Measurements from ENCODE around the gene PEAK1.

GRCh38 chr15:77057072-77057471 lies 362.8 kb downstream of the PEAK1 start:
- TF ChIP-seq, protein P1, sequence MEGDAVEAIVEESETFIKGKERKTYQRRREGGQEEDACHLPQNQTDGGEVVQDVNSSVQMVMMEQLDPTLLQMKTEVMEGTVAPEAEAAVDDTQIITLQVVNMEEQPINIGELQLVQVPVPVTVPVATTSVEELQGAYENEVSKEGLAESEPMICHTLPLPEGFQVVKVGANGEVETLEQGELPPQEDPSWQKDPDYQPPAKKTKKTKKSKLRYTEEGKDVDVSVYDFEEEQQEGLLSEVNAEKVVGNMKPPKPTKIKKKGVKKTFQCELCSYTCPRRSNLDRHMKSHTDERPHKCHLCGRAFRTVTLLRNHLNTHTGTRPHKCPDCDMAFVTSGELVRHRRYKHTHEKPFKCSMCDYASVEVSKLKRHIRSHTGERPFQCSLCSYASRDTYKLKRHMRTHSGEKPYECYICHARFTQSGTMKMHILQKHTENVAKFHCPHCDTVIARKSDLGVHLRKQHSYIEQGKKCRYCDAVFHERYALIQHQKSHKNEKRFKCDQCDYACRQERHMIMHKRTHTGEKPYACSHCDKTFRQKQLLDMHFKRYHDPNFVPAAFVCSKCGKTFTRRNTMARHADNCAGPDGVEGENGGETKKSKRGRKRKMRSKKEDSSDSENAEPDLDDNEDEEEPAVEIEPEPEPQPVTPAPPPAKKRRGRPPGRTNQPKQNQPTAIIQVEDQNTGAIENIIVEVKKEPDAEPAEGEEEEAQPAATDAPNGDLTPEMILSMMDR (IDR thresholded peaks at IDR 0.05) = no peak
- TF ChIP-seq POLR2A (IDR thresholded peaks at IDR 0.05) = no peak
